ENCODE results near the gene PLCL2.

The PLCL2 gene

GRCh38 chr3:17130956-17131355 is 246.2 kb downstream of the PLCL2 start:
- CTCF ChIA-PET = interaction anchor here (1.0 kb wide), 1 partner anchor 8 kb away, joined by 3 read pairs; no protein-coding TSS in a partner anchor
- H3K27ac ChIP-seq (ENCODE audit: insufficient read depth in 1 of 2, low read depth in 1 of 2, low read length in 2 of 2, poor library complexity in 1 of 2, severe bottlenecking in 2 of 2) = no peak overlapping the region
- H3K9me3 ChIP-seq (ENCODE audit: control extremely low read depth in 1 of 5, control insufficient read depth in 4 of 5, insufficient read depth in 2 of 5, low read depth in 1 of 5, low read length in 4 of 5) = peaks cover 0 to 13% (median 3%) of the 10 kb centered on the region in 5 experiments
- H3K4me3 ChIP-seq (ENCODE audit: control insufficient read depth in 1 of 7, extremely low read depth in 1 of 7, insufficient read depth in 4 of 7, low read depth in 2 of 7, low read length in 6 of 7) = no peak overlapping the region
- no peaks in the 10 kb centered on the region for H3K27me3 ChIP-seq (replicated peaks in 2 of 5; ENCODE audit: control insufficient read depth in 4 of 5, insufficient read depth in 5 of 5, low read length in 4 of 5)
- WGBS (ENCODE audit: insufficient coverage) = 94% methylated on average over 2 of the region's 3 CpGs
- DNase-seq = no peak
- H3K4me1 ChIP-seq (ENCODE audit: control extremely low read depth in 1 of 4, control insufficient read depth in 4 of 4, insufficient read depth in 4 of 4, low read length in 3 of 4) = no peaks in the 10 kb centered on the region
- POLR2A ChIA-PET = no interaction called here
- H3K36me3 ChIP-seq (ENCODE audit: control insufficient read depth in 4 of 4, insufficient read depth in 4 of 4, low read length in 3 of 4) = no peaks in the 10 kb centered on the region

- DNase-seq = no peak
- H3K27me3 ChIP-seq (replicated peaks in 2 of 5; ENCODE audit: control insufficient read depth in 4 of 5, insufficient read depth in 5 of 5, low read length in 4 of 5) = no peaks in the 10 kb centered on the region
- H3K27ac ChIP-seq (ENCODE audit: insufficient read depth in 1 of 2, low read depth in 1 of 2, low read length in 2 of 2, poor library complexity in 1 of 2, severe bottlenecking in 2 of 2) = no peak overlapping the region
- H3K4me3 ChIP-seq (ENCODE audit: control insufficient read depth in 1 of 7, extremely low read depth in 1 of 7, insufficient read depth in 4 of 7, low read depth in 2 of 7, low read length in 6 of 7) = no peak overlapping the region
- H3K4me1 ChIP-seq (ENCODE audit: control extremely low read depth in 1 of 4, control insufficient read depth in 4 of 4, insufficient read depth in 4 of 4, low read length in 3 of 4) = no peaks in the 10 kb centered on the region
- ChIA-PET CTCF (interaction anchor here (1.5 kb wide), 1 partner anchor 27 kb away, joined by 3 read pairs; no protein-coding TSS in a partner anchor), POLR2A (no interaction called here)
- H3K9me3 ChIP-seq (ENCODE audit: control extremely low read depth in 1 of 5, control insufficient read depth in 4 of 5, insufficient read depth in 2 of 5, low read depth in 1 of 5, low read length in 4 of 5) = peaks cover 0 to 14% (median 5%) of the 10 kb centered on the region in 5 experiments
- no peaks in the 10 kb centered on the region for H3K36me3 ChIP-seq (ENCODE audit: control insufficient read depth in 4 of 4, insufficient read depth in 4 of 4, low read length in 3 of 4)
- 89% methylated on average over 10 of the region's 10 CpGs for WGBS (ENCODE audit: insufficient coverage)
Observed at GRCh38 chr3:17132286-17133115, 247.7 kb downstream of the PLCL2 start.

GRCh38 chr3:17133632-17134545 is 249.1 kb downstream of the PLCL2 start:
- no peak for DNase-seq
- no peaks in the 10 kb centered on the region for H3K36me3 ChIP-seq (ENCODE audit: control insufficient read depth in 4 of 4, insufficient read depth in 4 of 4, low read length in 3 of 4)
- POLR2A ChIA-PET = no interaction called here
- no peak overlapping the region for H3K27ac ChIP-seq (ENCODE audit: insufficient read depth in 1 of 2, low read depth in 1 of 2, low read length in 2 of 2, poor library complexity in 1 of 2, severe bottlenecking in 2 of 2)
- no peaks in the 10 kb centered on the region for H3K27me3 ChIP-seq (replicated peaks in 2 of 5; ENCODE audit: control insufficient read depth in 4 of 5, insufficient read depth in 5 of 5, low read length in 4 of 5)
- CTCF ChIA-PET = interaction anchor here (1.5 kb wide), 1 partner anchor 25 kb away, joined by 3 read pairs; no protein-coding TSS in a partner anchor
- no peak overlapping the region for H3K4me3 ChIP-seq (ENCODE audit: control insufficient read depth in 1 of 7, extremely low read depth in 1 of 7, insufficient read depth in 4 of 7, low read depth in 2 of 7, low read length in 6 of 7)
- 94% methylated on average over 19 of the region's 19 CpGs for WGBS (ENCODE audit: insufficient coverage)
- H3K9me3 ChIP-seq (ENCODE audit: control extremely low read depth in 1 of 5, control insufficient read depth in 4 of 5, insufficient read depth in 2 of 5, low read depth in 1 of 5, low read length in 4 of 5) = peaks cover 0 to 14% (median 4%) of the 10 kb centered on the region in 5 experiments
- H3K4me1 ChIP-seq (ENCODE audit: control extremely low read depth in 1 of 4, control insufficient read depth in 4 of 4, insufficient read depth in 4 of 4, low read length in 3 of 4) = no peaks in the 10 kb centered on the region

GRCh38 chr3:17135696-17136095 is 250.9 kb downstream of the PLCL2 start:
- no peaks in the 10 kb centered on the region for H3K27me3 ChIP-seq (replicated peaks in 2 of 5; ENCODE audit: control insufficient read depth in 4 of 5, insufficient read depth in 5 of 5, low read length in 4 of 5)
- no peaks in the 10 kb centered on the region for H3K4me1 ChIP-seq (ENCODE audit: control extremely low read depth in 1 of 4, control insufficient read depth in 4 of 4, insufficient read depth in 4 of 4, low read length in 3 of 4)
- ChIA-PET POLR2A (no interaction called here), CTCF (no interaction called here)
- H3K9me3 ChIP-seq (ENCODE audit: control extremely low read depth in 1 of 5, control insufficient read depth in 4 of 5, insufficient read depth in 2 of 5, low read depth in 1 of 5, low read length in 4 of 5) = peaks cover 0 to 14% (median 4%) of the 10 kb centered on the region in 5 experiments
- H3K27ac ChIP-seq (ENCODE audit: insufficient read depth in 1 of 2, low read depth in 1 of 2, low read length in 2 of 2, poor library complexity in 1 of 2, severe bottlenecking in 2 of 2) = no peak overlapping the region
- no peaks in the 10 kb centered on the region for H3K36me3 ChIP-seq (ENCODE audit: control insufficient read depth in 4 of 4, insufficient read depth in 4 of 4, low read length in 3 of 4)
- H3K4me3 ChIP-seq (ENCODE audit: control insufficient read depth in 1 of 7, extremely low read depth in 1 of 7, insufficient read depth in 4 of 7, low read depth in 2 of 7, low read length in 6 of 7) = no peak overlapping the region
- no peak for DNase-seq

- 100% methylated on average over 6 of the region's 11 CpGs for WGBS (ENCODE audit: insufficient coverage)
- H3K36me3 ChIP-seq (ENCODE audit: control insufficient read depth in 4 of 4, insufficient read depth in 4 of 4, low read length in 3 of 4) = no peaks in the 10 kb centered on the region
- peaks cover 0 to 14% (median 4%) of the 10 kb centered on the region in 5 experiments for H3K9me3 ChIP-seq (ENCODE audit: control extremely low read depth in 1 of 5, control insufficient read depth in 4 of 5, insufficient read depth in 2 of 5, low read depth in 1 of 5, low read length in 4 of 5)
- no peak overlapping the region for H3K27ac ChIP-seq (ENCODE audit: insufficient read depth in 1 of 2, low read depth in 1 of 2, low read length in 2 of 2, poor library complexity in 1 of 2, severe bottlenecking in 2 of 2)
- no peaks in the 10 kb centered on the region for H3K4me1 ChIP-seq (ENCODE audit: control extremely low read depth in 1 of 4, control insufficient read depth in 4 of 4, insufficient read depth in 4 of 4, low read length in 3 of 4)
- no peak overlapping the region for H3K4me3 ChIP-seq (ENCODE audit: control insufficient read depth in 1 of 7, extremely low read depth in 1 of 7, insufficient read depth in 4 of 7, low read depth in 2 of 7, low read length in 6 of 7)
- H3K27me3 ChIP-seq (replicated peaks in 2 of 5; ENCODE audit: control insufficient read depth in 4 of 5, insufficient read depth in 5 of 5, low read length in 4 of 5) = no peaks in the 10 kb centered on the region
- POLR2A ChIA-PET = no interaction called here
- no peak for DNase-seq
- CTCF ChIA-PET = no interaction called here
Observed at GRCh38 chr3:17136136-17136721, 251.5 kb downstream of the PLCL2 start.

DNA sequence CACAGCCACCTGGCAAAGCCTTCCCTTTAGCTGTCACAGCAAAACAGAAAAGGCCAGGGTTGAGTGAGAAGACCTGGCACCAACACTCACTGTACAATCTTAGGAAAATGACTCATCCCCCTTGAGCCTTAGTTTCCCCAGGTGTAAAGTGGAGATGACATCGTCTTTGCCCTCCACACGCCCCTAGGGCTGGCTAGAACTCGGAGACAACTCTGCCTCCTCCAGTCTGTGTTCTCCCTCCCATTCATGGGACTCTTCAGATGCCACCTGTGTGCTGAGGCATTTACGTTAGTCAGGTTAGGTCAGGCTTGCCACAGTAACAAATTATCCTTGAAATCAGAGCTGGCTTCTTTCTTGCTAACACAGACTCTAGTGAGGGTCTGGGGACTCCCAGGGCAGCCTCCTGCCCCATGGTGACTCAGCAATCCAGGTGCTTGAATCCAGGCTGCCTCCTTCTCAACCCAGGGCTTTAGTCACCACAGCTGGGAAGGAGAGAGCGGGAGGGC is 252.6 kb downstream of the PLCL2 start:
- no peaks in the 10 kb centered on the region for H3K27me3 ChIP-seq (replicated peaks in 2 of 5; ENCODE audit: control insufficient read depth in 4 of 5, insufficient read depth in 5 of 5, low read length in 4 of 5)
- DNase-seq = no peak
- WGBS (ENCODE audit: insufficient coverage) = 94% methylated on average over 5 of the region's 5 CpGs
- ChIA-PET CTCF (no interaction called here), POLR2A (no interaction called here)
- H3K9me3 ChIP-seq (ENCODE audit: control extremely low read depth in 1 of 5, control insufficient read depth in 4 of 5, insufficient read depth in 2 of 5, low read depth in 1 of 5, low read length in 4 of 5) = peaks cover 0 to 14% (median 4%) of the 10 kb centered on the region in 5 experiments
- no peaks in the 10 kb centered on the region for H3K4me1 ChIP-seq (ENCODE audit: control extremely low read depth in 1 of 4, control insufficient read depth in 4 of 4, insufficient read depth in 4 of 4, low read length in 3 of 4)
- no peak overlapping the region for H3K27ac ChIP-seq (ENCODE audit: insufficient read depth in 1 of 2, low read depth in 1 of 2, low read length in 2 of 2, poor library complexity in 1 of 2, severe bottlenecking in 2 of 2)
- H3K4me3 ChIP-seq (ENCODE audit: control insufficient read depth in 1 of 7, extremely low read depth in 1 of 7, insufficient read depth in 4 of 7, low read depth in 2 of 7, low read length in 6 of 7) = no peak overlapping the region
- H3K36me3 ChIP-seq (ENCODE audit: control insufficient read depth in 4 of 4, insufficient read depth in 4 of 4, low read length in 3 of 4) = no peaks in the 10 kb centered on the region
